HCT116 (cell line): ENCODE measurements around the gene GPR32. TPM values are rescaled to one million over a fixed set of nuclear protein-coding genes. Genes with fewer than 3 reads are reported as not detected.

Experiments
- ATAC-seq: fragments of 200-7000 bp; cut with Tn5 transposase; 2 replicates; pipeline ENCODE4 v1.9.1; 2020; ENCODE audit warnings: mild to moderate bottlenecking, moderate library complexity
- BruUV-seq: library from RNA; stranded (reverse); fragments of 400-500 nt; replicated peaks from 2 replicates; lab custom pipeline; 2021; lab: Mats Ljungman, UMichigan
- CTCF ChIA-PET: fragments of 300-600 bp; sonication (Branson Sonifier 250); formaldehyde crosslinking; loops from one replicate; lab custom pipeline; 2021; ENCODE audit warnings: antibody characterized with exemption; lab: Charles Lee
- POLR2A ChIA-PET: fragments of 300-600, 350-600 bp; sonication (Branson Sonifier 250); formaldehyde crosslinking; loops from one replicate; lab custom pipeline; 2021; ENCODE audit warnings: antibody characterized with exemption; lab: Charles Lee
- RAD21 ChIA-PET, 2 experiments: fragments of 300-600 bp; sonication (Branson Sonifier 250); formaldehyde crosslinking; loops; one replicate each; lab custom pipeline; 2023; ENCODE audit warnings: low total read pairs in 2 of 2; ENCODE audit not compliant: uncharacterized antibody in 2 of 2, unreplicated experiment in 2 of 2, low non-redundant PET in 1 of 2; lab: Charles Lee
- DNase-seq: peaks from one replicate; pipeline ENCODE4 v3.0.0-alpha.2; 2010; ENCODE audit warnings: low read depth, low spot score
- H2AFZ ChIP-seq: fragments of 200-600 bp; shearing (Covaris generic), sonication (generic); 2 replicates; pipeline ENCODE4 v1.6.1; 2017; ENCODE audit warnings: low read depth, mixed run types, mixed read lengths, antibody characterized with exemption, low read length; ENCODE audit not compliant: poor library complexity, severe bottlenecking
- H3K27ac ChIP-seq: 2 replicates; pipeline ENCODE4 v1.5.1; 2012; ENCODE audit warnings: low read depth, low read length
- H3K27me3 ChIP-seq: fragments of 200-600 bp; sonication (generic); 2 replicates; pipeline ENCODE4 v1.6.1; 2016; ENCODE audit warnings: mixed run types, low read length, mixed read lengths; ENCODE audit not compliant: insufficient read depth
- H3K36me3 ChIP-seq, 2 experiments: fragments of 200-500 bp in 1 of 2; fragments of 200-600 bp in 1 of 2; sonication (Bioruptor generic) in 1 of 2; sonication (generic) in 1 of 2; 2 replicates each; pipeline versions ENCODE4 v1.5.1 to v1.6.1; 2014 to 2016; ENCODE audit warnings: low read length in 2 of 2, inconsistent platforms in 1 of 2, mixed read lengths in 1 of 2, mixed run types in 1 of 2; ENCODE audit not compliant: insufficient read depth in 2 of 2, control insufficient read depth in 1 of 2
- H3K4me1 ChIP-seq, 2 experiments: fragments of 200-600 bp in 1 of 2; sonication (generic) in 1 of 2; 2 replicates each; pipeline versions ENCODE4 v1.5.1 to v1.6.1; 2012 to 2017; ENCODE audit warnings: low read length in 2 of 2, inconsistent platforms in 1 of 2, mild to moderate bottlenecking in 1 of 2, mixed read lengths in 1 of 2, mixed run types in 1 of 2, moderate library complexity in 1 of 2; ENCODE audit not compliant: insufficient read depth in 2 of 2, control insufficient read depth in 1 of 2
- H3K4me2 ChIP-seq: fragments of 200-600 bp; sonication (generic); 2 replicates; pipeline ENCODE4 v1.6.1; 2017; ENCODE audit warnings: mixed run types, low read length, mixed read lengths
- H3K4me3 ChIP-seq, 2 experiments: fragments of 200-600 bp in 1 of 2; sonication (generic) in 1 of 2; replicated peaks in 1 of 2; 2 replicates each; pipeline ENCODE4 v1.5.1; 2011 to 2016; ENCODE audit warnings: low read length in 2 of 2, control low read depth in 1 of 2, low read depth in 1 of 2, mild to moderate bottlenecking in 1 of 2, mixed read lengths in 1 of 2, mixed run types in 1 of 2
- H3K79me2 ChIP-seq: fragments of 200-600 bp; sonication (generic); 2 replicates; pipeline ENCODE4 v1.6.1; 2017; ENCODE audit warnings: mild to moderate bottlenecking, mixed run types, low read length, moderate library complexity, mixed read lengths; ENCODE audit not compliant: insufficient read depth
- H3K9ac ChIP-seq: fragments of 200-600 bp; sonication (generic); 2 replicates; pipeline ENCODE4 v1.6.1; 2016; ENCODE audit warnings: low read length, mixed read lengths
- H3K9me2 ChIP-seq: fragments of 200-600 bp; sonication (generic), shearing (Covaris generic); 2 replicates; pipeline ENCODE4 v1.6.1; 2017; ENCODE audit warnings: mixed run types, mild to moderate bottlenecking, moderate library complexity; ENCODE audit not compliant: insufficient read depth
- H3K9me3 ChIP-seq, 2 experiments: fragments of 200-500 bp in 1 of 2; fragments of 200-600 bp in 1 of 2; sonication (Bioruptor generic) in 1 of 2; sonication (generic) in 1 of 2; 2 replicates each; pipeline ENCODE4 v1.6.1; 2014 to 2017; ENCODE audit warnings: low read length in 2 of 2, mixed read lengths in 2 of 2, inconsistent platforms in 1 of 2, low read depth in 1 of 2, mild to moderate bottlenecking in 1 of 2, mixed run types in 1 of 2, moderate library complexity in 1 of 2; ENCODE audit not compliant: control insufficient read depth in 1 of 2, insufficient read depth in 1 of 2
- H4K20me1 ChIP-seq: fragments of 200-600 bp; sonication (generic), shearing (Covaris generic); 2 replicates; pipeline ENCODE4 v1.6.1; 2017; ENCODE audit warnings: mixed run types, mild to moderate bottlenecking, moderate library complexity; ENCODE audit not compliant: insufficient read depth
- SRF ChIP-seq: IDR thresholded peaks from 2 replicates; pipeline ENCODE4 v1.6.1; 2012; ENCODE audit warnings: low read depth
- intact Hi-C: fragments of 100-400 bp; cut with micrococcal nuclease; formaldehyde crosslinking; loops from 2 replicates; pipeline ENCODE4 v1.10.0; 2022
- total RNA-seq: library from RNA; stranded (reverse); gene quantifications from one replicate; pipeline ENCODE4 v1.2.1, GENCODE V29; 2021; ENCODE audit not compliant: unreplicated experiment
- TF ChIP-seq, protein P1 (sequence below): IDR thresholded peaks from 2 replicates; pipeline ENCODE4 v1.6.1; 2012
- TF ChIP-seq, protein P2 (sequence below): IDR thresholded peaks from 2 replicates; pipeline ENCODE4 v1.6.1; 2012
- TF ChIP-seq, protein P3 (sequence below): IDR thresholded peaks from 2 replicates; pipeline ENCODE4 v1.6.1; 2012; ENCODE audit warnings: low read depth

Gene GPR32
- total RNA-seq, 1 experiment from 2014 or later: not detected

DNA sequence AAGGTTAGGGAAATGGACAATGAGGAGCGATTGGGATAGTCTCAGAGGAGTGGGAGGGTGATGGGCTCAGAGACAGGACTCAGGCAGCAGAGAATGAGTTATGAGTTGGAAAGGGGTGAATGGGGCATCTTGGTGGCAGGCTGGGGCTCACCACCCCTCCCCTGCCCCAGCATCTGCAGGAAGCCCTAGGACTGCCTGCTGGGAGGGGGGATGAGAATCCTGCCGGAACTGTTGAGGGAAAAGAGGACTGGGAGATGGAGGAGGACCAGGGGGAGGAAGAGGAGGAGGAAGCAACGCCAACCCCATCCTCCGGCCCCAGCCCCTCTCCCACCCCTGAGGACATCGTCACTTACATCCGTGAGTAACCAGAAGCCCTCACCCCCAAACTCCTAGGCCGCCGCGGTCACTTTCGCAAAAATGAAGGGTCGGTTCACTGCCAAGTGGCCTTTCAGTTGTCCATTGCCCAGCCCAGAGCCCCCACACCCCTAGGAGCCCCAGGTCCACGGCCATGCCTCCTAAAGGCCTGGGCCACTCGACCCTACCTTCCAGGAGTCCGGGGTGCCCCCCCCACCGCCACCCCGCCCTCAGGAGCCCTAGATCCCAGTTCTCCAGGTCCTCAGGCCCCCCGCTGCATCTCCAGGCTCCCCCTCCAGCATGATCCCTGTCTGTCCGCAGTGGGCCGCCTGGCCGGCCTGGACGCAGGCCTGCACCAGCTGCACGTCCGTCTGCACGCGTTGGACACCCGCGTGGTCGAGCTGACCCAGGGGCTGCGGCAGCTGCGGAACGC is 46.3 kb upstream of the GPR32 start:
- no peak for DNase-seq
- Histone ChIP-seq H3K9ac (peak overlapping the region; percentile 66), H3K27ac (peak overlapping the region; percentile 71), H3K9me3 (no peaks in the 10 kb centered on the region), H3K4me2 (peak overlapping the region; percentile 97), H3K79me2 (peaks cover 16% of the 10 kb centered on the region), H4K20me1 (no peaks in the 10 kb centered on the region)
- RAD21 ChIA-PET: interaction anchor here (0.7 to 1.6 kb wide), 4 partner anchors 19 to 198 kb away, joined by 3 to 16 read pairs (median 4); no protein-coding TSS in a partner anchor
- intact Hi-C loops: loop anchor here (5.0 kb wide), 1 partner anchor 58 kb away; no protein-coding TSS in a partner anchor
- CTCF ChIA-PET: interaction anchor here (0.8 to 2.0 kb wide), 16 partner anchors 11 to 372 kb away, joined by 3 to 45 read pairs (median 6); no protein-coding TSS in a partner anchor
- TF ChIP-seq, protein P1, sequence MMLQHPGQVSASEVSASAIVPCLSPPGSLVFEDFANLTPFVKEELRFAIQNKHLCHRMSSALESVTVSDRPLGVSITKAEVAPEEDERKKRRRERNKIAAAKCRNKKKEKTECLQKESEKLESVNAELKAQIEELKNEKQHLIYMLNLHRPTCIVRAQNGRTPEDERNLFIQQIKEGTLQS: no peak
- TF ChIP-seq, protein P2, sequence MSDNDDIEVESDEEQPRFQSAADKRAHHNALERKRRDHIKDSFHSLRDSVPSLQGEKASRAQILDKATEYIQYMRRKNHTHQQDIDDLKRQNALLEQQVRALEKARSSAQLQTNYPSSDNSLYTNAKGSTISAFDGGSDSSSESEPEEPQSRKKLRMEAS: 0 out of 2 replicates have a peak, but pooled peaks have one; percentile 69
- no peak for TF ChIP-seq SRF
- TF ChIP-seq, protein P3, sequence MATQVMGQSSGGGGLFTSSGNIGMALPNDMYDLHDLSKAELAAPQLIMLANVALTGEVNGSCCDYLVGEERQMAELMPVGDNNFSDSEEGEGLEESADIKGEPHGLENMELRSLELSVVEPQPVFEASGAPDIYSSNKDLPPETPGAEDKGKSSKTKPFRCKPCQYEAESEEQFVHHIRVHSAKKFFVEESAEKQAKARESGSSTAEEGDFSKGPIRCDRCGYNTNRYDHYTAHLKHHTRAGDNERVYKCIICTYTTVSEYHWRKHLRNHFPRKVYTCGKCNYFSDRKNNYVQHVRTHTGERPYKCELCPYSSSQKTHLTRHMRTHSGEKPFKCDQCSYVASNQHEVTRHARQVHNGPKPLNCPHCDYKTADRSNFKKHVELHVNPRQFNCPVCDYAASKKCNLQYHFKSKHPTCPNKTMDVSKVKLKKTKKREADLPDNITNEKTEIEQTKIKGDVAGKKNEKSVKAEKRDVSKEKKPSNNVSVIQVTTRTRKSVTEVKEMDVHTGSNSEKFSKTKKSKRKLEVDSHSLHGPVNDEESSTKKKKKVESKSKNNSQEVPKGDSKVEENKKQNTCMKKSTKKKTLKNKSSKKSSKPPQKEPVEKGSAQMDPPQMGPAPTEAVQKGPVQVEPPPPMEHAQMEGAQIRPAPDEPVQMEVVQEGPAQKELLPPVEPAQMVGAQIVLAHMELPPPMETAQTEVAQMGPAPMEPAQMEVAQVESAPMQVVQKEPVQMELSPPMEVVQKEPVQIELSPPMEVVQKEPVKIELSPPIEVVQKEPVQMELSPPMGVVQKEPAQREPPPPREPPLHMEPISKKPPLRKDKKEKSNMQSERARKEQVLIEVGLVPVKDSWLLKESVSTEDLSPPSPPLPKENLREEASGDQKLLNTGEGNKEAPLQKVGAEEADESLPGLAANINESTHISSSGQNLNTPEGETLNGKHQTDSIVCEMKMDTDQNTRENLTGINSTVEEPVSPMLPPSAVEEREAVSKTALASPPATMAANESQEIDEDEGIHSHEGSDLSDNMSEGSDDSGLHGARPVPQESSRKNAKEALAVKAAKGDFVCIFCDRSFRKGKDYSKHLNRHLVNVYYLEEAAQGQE: no peak
- TF ChIP-seq, all 23 proteins: peak for 1
- POLR2A ChIA-PET: interaction anchor here (0.6 to 1.6 kb wide), 6 partner anchors 11 to 618 kb away, joined by 3 to 6 read pairs (median 5); no protein-coding TSS in a partner anchor
- ATAC-seq: no peak; the same call in 1 of the 2 replicates
- Histone ChIP-seq H3K4me3 (peak overlapping the region; percentile 50 to 93), H3K4me1 (peaks cover 18 to 43% of the 10 kb centered on the region in 2 experiments; a peak in 3 of 4 replicates), H3K9me2 (no peaks in the 10 kb centered on the region), H2AFZ (no peak overlapping the region), H3K36me3 (no peaks in the 10 kb centered on the region), H3K27me3 (no peaks in the 10 kb centered on the region)
- BruUV-seq: no TSS peak
